GM21576 (cell line): ENCODE measurements around the gene ALDH5A1.
"Not testable (repeated sequence)": the region's sequence is repeated elsewhere in the genome, so short reads cannot be mapped to it uniquely, and the experiment has no call there.

Experiments
- ATAC-seq: cut with Tn5 transposase; IDR thresholded peaks from one replicate; pipeline ENCODE4 v1.9.1; 2021; ENCODE audit warnings: mild to moderate bottlenecking, moderate library complexity; ENCODE audit not compliant: unreplicated experiment

Gene ALDH5A1

DNA sequence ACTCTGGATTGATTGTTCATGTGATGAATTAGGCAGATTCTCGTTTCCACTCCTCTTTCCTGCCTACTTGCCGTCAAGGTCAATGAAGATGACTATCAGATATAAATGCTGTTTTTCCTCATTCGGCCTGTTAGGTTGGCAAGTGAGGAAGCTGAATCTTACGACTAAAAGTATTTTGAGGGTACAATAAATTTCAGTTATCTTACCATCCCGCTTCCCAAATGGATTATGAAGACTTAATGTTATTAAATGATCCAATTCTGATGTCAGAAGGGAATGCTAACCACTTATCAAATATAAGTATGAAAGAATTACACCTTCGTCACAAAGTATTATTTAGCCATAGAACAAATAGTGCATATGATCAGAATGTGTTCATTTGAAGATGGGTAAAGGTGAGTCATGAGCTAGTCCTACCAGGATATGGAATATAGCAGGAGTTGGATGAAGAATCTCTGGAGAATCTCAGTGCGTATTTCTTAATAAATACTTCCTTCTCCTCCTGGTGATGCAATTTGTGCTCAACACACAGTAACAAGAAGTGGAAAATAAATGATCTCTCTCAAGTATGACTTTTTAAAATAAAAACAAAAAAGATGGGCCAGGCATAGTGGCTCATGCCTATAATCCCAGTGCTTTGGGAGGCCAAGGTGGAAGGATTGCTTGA is 10.0 kb upstream of the ALDH5A1 start:
- no peak for ATAC-seq

DNA sequence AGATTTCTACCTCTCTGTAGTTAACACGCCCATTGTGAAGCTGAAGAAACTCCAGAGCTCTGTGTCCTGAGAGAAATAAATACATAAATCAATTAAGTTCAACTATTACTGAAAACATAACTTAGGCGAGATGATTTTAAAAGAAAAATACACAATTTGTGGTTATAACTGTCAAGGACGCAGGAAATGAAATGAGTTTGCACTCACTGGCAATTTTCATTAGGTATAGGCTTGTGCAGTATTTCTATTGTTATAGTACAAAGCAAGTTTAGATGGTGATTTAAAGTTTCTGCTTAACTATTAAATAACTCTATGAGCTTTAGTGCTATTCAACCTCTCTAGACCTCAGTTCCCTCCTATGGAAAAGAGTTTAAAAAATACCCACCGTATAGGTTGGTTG is 8.7 kb upstream of the ALDH5A1 start:
- ATAC-seq = no peak

DNA sequence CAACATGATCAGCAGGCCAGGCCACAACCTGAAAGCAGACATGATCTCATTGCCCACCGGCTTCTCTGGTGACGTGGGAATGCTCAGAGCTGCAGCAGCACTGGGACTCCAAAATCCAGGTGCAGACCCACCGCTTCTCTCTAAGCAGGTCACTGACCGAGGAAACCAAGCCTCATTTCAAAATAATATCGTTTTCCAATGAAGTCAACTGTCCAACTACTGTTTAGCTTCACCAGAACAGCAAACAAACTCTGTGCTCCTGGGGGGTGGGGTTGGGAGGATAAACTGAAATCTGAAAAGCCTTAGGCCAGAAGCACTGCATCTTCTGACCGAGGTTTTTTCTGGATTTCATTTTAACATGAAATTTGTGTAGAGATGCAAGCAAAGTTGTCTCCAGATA is 5.3 kb upstream of the ALDH5A1 start, which contains the start of gene GPLD1:
GPLD1 (minus strand) TSS at position 109 of the 400 bp plus-strand sequence; CDS start at position 42, 67 bp downstream.
- ATAC-seq = no peak

DNA sequence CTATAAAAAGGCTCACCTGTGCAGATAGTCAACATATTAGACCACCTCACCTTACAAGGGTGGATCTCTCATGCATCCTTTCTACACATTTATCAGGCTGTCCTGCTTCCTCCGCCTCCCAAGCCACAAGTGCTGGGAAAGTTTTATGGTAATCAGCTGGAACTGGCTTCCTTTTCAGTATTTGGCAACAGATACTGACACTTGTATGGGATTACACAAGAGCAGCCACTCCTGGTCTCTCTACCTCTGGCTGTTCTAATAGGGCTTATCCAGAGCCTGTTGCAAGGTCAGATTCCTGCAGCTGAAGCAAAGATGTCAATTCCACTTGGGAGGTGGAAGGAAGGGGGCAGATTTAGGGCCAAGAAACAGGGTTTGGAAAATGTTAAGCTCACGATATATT is 4.9 kb upstream of the ALDH5A1 start:
- ATAC-seq = no peak

DNA sequence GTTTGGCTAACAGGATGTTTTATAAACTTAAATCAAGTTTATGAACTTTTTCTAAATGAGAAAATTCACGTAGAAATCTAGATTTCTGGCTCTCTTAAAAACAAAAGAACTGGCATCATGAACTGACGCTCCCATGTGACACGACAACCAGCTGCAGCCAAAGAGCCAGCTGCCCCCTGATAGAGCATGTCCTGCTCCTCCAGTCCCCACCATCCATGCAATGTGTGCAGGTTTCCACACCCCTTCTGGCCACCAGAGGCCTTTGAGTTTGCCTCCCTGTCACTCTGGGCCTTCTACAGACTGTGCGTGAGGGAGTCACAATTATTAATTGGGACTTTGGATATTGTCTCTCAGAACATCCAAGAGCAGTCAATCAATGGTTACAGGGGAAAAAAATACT is 3.8 kb upstream of the ALDH5A1 start:
- ATAC-seq = no peak

DNA sequence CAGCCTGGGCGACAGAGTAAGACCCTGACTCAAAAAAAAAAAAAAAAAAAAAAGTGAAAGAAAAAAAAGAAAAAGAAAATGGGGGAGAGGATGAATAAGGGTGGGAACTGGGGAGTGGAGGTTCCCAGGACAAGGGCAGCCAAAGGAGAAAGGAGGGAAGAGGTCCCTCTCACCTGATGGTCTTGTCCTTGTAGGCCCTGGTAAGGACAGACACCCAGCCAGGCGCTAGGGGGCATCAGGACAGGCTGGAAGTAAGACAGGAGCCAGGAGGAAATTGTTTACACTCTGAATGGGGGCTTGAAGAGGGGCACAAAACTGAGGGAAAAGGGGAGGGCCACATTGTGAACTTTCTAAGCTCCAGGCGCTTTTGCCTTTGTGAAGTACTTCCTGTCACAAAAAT is 2.3 kb upstream of the ALDH5A1 start:
- ATAC-seq = no peak

DNA sequence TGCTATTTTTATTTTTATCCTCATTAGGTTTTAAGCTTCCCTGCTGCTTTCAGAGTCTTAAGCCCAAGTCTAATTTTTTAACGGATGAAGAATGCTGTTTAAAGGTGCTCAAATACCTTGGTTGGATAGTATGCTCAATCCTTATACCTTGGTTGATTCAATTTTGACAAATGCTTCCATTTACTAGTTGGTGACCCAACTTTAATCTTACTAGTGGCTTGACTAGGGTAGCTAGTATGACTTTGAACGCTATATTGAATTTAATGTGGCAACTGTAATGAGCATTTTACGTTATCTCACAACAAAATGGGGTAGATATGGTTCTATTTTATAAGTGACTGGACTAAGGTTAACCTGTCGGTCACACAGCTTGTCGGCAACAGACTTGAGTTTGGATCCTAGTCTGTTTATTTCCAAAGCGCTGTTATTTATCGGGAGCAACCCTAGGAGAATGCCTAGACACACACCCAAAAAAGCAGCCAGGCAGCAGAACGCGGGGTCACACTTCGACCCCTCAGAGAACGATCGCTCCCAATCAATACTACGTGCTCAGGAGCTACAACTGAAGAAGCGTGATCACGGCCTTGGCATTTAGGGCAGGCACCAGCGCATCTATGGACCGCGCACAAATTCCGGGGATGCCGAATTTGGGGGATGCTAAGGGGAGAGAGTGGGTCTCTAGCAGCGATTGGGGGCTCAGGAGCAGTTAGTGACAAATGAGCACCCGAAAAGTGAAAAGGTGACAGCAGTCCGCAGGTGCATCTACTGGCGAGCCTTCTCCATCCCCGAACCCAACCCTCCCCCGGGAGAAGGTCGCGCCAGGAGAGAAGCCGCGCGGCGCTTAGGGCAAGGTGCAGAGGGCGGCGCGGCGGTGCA is 586 bp upstream of the ALDH5A1 start:
- peak; percentile 4 for ATAC-seq

DNA sequence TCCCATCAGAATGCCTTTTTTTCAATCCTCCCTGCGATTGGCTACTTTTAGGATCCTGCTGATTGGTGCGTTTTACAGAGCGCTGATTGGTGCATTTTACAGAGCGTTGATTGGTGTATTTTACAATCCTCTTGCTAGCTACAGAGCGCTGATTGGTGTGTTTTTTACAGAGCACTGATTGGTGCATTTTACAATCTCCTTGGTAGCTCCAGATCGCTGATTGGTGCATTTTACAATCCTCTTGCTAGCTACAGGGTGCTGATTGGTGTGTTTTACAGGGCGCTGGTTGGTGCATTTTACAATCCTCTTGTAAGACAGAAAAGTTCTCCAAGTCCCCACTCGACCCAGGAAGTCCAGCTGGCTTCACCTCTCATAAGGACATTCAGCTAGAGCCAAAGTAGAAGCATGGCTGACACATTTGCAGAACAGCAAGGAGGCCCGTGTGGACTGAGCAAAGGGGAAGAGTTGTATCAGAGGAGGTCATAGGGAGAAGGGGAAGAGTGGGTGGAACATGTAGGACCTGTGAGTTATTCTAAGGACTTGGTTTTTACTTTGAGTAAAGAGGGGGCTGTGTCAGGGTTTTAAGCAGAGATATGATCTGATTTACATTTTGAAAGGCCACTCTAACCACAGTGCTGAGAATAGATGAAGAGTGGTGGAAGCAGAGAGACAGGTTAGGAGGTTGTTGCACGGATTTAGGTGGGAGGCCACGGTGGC is 2.6 kb downstream of the ALDH5A1 start:
- ATAC-seq = no peak

DNA sequence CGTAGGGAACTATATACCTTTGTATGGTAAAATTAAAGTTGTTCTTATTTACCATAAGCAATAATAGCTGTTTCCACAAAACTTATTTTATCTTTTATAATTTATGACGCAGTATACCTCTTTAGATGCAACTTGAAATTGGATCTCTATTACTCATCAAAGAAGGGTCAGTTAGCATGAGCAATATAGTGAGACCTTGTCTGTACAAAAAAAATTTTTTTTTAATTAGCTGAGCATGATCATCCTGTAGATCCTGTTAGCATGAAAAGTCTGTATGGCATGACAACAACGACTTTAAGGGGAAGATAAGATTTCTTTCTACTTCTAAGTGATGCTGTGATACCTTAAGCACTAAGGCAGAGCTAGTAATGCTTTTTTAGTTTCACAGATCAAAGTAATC is 5.9 kb downstream of the ALDH5A1 start:
- ATAC-seq = no peak

DNA sequence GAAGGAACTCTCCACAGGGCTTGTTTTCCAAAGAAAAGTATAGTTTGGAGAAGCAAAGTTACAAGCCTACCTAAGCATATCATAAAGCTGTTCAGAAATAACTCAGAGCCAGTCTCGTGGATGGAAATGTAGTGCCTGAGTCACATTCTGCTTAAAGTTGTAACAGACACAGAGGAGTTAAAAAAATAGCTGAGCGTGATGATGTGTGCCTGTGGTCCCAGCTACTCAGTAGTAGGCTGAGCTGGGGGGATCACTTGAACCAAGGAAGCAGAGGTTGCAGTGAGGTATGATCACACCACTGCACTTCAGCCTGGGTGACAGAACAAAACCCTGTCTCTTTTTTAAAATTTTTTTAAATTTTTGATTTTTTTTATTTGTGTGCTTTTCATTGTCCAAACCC is 6.6 kb downstream of the ALDH5A1 start:
- ATAC-seq = no peak

DNA sequence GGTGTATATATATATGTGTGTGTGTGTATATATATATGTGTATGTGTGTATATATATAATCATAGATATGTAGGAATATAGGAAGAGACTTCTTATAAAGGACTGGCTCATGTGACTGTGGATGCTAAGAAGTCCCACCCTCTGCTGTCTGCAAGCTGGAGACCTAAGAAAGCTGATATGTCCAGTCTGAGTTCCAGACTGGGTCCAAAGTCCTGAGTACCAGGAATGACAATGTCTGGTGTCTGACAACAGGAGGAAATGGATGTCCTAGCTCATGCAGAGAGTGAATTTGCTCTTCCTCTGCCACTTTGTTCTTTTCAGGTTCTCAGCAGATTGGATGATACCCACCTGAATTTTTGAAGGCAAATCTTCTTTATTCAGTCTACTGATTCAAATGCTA is 7.1 kb downstream of the ALDH5A1 start:
- ATAC-seq = no peak

DNA sequence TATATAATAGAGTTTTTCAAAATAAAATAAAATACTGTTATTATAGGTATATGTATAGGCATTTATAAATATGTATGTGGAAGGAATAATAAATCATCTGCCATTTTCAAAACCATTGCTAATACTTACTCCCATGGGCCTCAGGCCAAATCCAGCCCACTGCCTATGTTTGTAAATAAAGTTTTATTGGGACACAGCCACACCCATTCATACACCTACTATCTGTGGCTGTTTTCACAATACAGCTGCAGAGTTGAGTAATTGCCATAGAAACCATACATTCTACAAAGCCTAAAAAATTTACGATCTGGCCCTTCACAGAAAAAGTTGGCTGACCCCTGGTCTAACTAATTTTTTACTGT is 9.5 kb downstream of the ALDH5A1 start:
- no peak for ATAC-seq

DNA sequence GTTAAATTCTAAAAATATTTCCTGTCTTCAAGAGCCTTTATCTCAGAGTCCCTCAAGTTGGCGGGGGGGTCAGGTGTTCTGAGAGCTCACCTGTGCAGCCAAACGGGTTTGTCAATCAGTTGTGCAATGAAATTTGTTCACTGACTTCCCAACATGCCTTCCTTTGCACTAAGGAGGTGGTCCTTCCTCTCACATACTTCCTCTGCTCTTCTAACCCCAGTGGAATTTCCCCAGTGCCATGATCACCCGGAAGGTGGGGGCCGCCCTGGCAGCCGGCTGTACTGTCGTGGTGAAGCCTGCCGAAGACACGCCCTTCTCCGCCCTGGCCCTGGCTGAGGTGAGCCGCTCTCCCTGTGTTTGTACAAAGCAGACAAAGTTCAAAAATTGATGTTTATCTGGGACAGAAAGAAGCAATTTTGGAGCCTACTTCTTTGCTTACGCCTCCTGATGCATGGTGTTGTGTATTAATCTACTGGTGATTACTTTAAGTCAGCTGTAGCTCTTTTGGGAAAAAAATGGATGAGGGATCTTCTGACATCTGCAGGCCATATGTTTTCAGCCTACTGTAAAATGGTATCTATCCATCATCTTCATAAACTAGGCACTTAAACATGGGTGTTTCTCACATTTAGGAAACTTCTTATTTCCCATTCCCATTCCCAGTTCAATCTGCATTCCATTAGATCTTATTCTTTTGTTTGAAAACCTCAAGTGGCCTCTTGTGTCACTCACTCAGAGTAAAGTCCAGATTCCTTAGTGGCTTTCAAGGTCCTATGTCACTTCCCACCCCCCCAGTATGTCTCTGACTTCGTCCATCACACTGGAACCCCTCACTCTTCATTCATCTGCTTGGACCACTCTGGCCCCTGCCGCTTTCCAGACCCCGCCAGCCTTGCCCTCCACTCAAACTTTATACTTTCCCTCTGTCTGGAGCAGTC is 10.1 kb downstream of the ALDH5A1 start:
- no peak for ATAC-seq

DNA sequence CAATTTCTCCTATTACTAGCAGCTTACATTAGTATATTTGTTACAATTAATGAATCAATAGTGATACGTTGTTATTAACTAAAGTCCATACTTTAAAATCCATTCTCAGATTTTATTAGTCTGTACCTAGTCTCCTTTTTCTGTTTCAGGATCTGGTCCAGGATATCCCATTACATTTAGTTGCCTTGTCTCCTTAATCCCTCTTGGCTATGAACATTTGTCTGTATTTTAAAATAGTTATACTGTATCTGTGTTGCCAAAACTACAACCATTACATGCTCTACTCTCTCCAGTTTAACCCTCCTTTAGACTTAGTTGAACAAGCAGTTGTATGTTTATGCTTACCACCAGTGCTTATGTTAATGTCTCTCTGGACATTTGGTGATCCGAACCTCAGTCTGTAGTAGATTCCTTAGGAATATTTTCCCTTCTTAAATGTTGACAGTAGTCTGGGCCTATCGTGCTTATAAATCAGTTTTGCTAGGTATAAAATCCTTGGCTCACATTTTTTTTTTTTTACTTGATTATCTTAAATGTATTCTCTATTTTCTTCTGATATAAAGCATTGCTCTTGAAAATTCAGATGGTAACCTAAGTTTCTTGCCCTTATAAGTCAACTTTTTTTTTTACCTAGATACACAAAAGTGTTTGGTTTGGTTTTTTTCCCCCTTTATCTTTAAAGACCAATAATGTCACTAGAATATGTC is 12.2 kb downstream of the ALDH5A1 start:
- no peak for ATAC-seq

DNA sequence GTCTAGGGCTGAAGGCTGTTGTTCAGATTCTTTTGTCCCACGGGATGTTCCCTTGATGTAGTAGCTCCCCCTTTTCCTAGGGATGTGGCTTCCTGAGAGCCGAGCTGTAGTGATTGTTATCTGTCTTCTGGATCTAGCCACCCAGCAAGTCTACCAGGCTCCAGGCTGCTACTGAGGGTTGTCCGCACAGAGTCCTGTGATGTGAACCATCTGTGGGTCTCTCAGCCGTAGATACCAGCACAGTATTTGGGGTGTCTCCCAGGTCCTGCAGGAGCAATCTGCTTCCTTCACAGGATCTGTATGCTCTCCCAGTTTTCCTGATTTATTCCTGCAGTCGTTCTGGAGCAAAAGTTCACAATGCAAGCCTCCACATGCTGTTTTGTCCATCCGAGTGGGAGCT is 17.2 kb downstream of the ALDH5A1 start:
- not testable (repeated sequence) for ATAC-seq

DNA sequence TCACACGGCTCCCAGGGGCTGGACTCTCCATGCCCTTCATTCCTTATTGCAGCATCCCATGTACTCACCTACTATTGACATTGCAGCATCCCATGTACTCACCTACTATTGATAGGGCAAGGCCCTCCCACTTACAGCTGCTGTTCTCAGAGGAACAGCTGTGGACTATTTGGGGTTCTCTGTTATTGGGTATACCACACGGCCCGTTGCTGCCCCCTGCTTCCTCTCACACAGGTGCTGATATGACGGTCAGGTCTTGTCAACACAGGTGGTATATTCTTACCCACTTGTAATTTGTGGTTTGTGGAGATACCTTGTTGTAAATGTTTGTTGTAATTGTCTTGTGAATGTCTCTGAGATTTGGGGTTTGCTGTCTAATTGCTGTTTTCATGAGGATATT is 18.8 kb downstream of the ALDH5A1 start:
- ATAC-seq = peak; percentile 41

DNA sequence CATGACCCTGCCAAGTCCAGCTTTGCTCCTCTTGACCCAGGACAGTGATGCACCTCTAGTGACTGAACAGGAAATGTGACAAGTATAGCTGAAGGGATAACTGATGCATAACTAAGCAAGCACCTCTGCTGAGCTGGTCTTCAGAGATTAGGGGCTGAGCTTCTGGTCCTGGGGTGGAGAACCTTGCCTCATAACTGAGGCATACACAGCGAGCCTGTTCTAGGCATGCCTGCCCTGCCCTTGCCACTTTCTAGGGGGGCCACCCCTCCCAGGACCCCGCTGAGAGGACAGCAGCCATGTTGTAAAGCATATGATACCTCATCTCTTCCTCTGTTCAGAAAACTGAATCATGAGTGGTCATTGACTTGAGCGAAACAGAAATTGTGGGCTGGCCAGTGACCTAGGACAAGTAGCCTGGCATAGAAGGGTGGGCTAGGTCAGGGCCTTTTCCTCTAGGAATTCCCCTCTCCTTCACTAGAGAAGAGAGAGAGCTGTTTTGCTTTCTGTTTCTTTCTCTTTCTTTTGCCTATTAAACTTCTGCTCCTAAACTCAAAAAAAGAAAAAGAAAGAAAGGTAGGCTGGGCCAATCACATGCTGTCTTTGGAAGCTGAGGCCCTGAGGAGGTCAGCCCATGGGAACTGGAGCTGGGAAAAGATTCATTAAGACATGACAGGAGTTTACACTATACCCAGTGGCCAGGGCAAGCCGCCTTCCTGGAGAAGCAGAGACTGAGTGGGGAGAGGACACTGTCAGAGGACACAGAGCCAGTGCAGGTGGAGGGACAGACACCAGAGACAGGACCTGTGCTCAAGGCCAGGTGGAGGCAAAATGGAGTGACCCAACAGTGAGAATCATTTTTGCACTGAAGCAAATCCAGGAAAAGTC is 23.1 kb downstream of the ALDH5A1 start:
- ATAC-seq = peak; percentile 81

DNA sequence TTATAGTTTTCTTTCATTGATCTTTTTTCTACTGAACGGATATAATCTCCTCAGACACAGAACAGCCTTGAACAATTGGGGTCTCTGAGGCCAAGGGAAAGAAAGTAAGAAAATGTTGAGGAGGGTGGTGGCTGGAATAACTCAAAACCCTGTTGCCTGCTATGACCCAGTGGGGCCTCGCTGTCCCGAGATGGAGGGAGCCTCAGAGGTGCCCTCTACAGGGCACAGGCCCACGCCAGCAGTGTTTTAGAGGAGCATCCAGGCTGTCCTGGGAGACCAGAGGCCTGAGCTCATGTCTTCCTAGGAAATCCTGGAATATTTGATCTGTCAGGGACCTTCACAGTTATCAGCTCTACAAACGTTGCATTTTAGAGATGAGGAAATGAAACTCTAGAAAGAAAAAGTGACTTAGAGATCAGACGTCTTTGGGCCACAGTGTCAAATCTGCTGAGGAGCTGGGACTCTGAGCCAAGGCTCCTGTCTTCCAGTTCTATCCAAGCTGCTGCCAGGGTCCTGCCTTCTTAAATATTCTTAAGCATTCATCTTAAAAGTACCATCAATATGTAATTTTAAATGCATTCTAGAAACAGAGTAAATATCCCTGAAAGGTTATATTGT is 26.3 kb downstream of the ALDH5A1 start:
- ATAC-seq = peak; percentile 37
